Liver (tissue), 9 donors: Measurements from ENCODE around the gene EXOC3. TPM values are rescaled to one million over a fixed set of nuclear protein-coding genes. Genes with fewer than 3 reads are reported as not detected.
"Not testable (repeated sequence)": the region's sequence is repeated elsewhere in the genome, so short reads cannot be mapped to it uniquely, and the experiment has no call there.

ENCODE experiments used
- DNase-seq: peaks from one replicate; pipeline ENCODE4 v3.0.0-alpha.2; 2017; ENCODE audit warnings: low spot score
- H3K27ac ChIP-seq, 2 donors: one replicate each; pipeline ENCODE4 v1.7.0; 2013; ENCODE audit warnings: inconsistent platforms in 2 of 2, low read length in 2 of 2, control low read depth in 1 of 2, low read depth in 1 of 2, mild to moderate bottlenecking in 1 of 2
- H3K27me3 ChIP-seq, 4 donors: one replicate each; pipeline versions ENCODE4 v1.6.1 to v1.7.0; 2013; ENCODE audit warnings: low read length in 3 of 4, inconsistent platforms in 1 of 4, mild to moderate bottlenecking in 1 of 4, moderate library complexity in 1 of 4; ENCODE audit not compliant: control insufficient read depth in 4 of 4, insufficient read depth in 4 of 4
- H3K36me3 ChIP-seq, 4 donors: one replicate each; pipeline versions ENCODE4 v1.6.1 to v1.7.0; 2013; ENCODE audit warnings: low read length in 3 of 4, mild to moderate bottlenecking in 3 of 4, low read depth in 1 of 4, moderate library complexity in 1 of 4; ENCODE audit not compliant: control insufficient read depth in 4 of 4, insufficient read depth in 3 of 4
- H3K4me1 ChIP-seq, 4 donors: one replicate each; pipeline versions ENCODE4 v1.6.1 to v1.7.0; 2013; ENCODE audit warnings: low read length in 3 of 4, mild to moderate bottlenecking in 3 of 4, moderate library complexity in 1 of 4; ENCODE audit not compliant: control insufficient read depth in 4 of 4, insufficient read depth in 4 of 4
- H3K4me3 ChIP-seq, 3 donors: one replicate each; pipeline versions ENCODE4 v1.6.1 to v1.7.0; 2013; ENCODE audit warnings: low read length in 3 of 3, control low read depth in 1 of 3, low read depth in 1 of 3, mild to moderate bottlenecking in 1 of 3
- H3K9ac ChIP-seq, 2 donors: one replicate each; pipeline ENCODE4 v1.7.0; 2013; ENCODE audit warnings: low read length in 2 of 2, mild to moderate bottlenecking in 2 of 2, moderate library complexity in 2 of 2, control low read depth in 1 of 2, low read depth in 1 of 2
- H3K9me3 ChIP-seq, 4 donors: one replicate each; pipeline versions ENCODE4 v1.6.1 to v1.7.0; 2013; ENCODE audit warnings: low read length in 3 of 4; ENCODE audit not compliant: control insufficient read depth in 4 of 4
- EGR1 ChIP-seq, 2 donors: IDR thresholded peaks; 2 replicates each; pipeline ENCODE4 v1.6.1; 2016 to 2018; ENCODE audit warnings: antibody characterized with exemption in 2 of 2, low read depth in 2 of 2
- NR2F2 ChIP-seq: IDR thresholded peaks from 2 replicates; pipeline ENCODE4 v1.6.1; 2016; ENCODE audit warnings: antibody characterized with exemption
- RAD21 ChIP-seq, 2 donors: IDR thresholded peaks; 2 replicates each; pipeline ENCODE4 v1.6.1; 2016; ENCODE audit warnings: antibody characterized with exemption in 2 of 2, mild to moderate bottlenecking in 2 of 2
- SP1 ChIP-seq: IDR thresholded peaks from 2 replicates; pipeline ENCODE4 v1.6.1; 2018; ENCODE audit warnings: antibody characterized with exemption, mild to moderate bottlenecking
- TAF1 ChIP-seq: conservative IDR thresholded peaks from 2 replicates; pipeline ENCODE4 v1.6.1; 2016; ENCODE audit warnings: antibody characterized with exemption, mild to moderate bottlenecking
- YY1 ChIP-seq: IDR thresholded peaks from 2 replicates; pipeline ENCODE4 v1.6.1; 2016; ENCODE audit warnings: antibody characterized with exemption, mild to moderate bottlenecking
- WGBS: extraction: QIAGEN DNeasy Blood & Tissue Kit; methylation state at CpG from one replicate; pipeline ENCODE4 v1.1.7; 2013; 5-methylcytosine and 5-hydroxymethylcytosine counted together
- polyA plus RNA-seq, 2 donors: library from polyadenylated mRNA; stranded (reverse) in 1 of 2; unstranded in 1 of 2; fragments of 200-250 nt in 1 of 2; fragments of >200 nt in 1 of 2; fragmentation: Nextera tagmentation in 1 of 2; extraction: Ambion mirVana in 1 of 2; gene quantifications; one replicate each; pipeline versions ENCODE4 v1.2.1 to v1.2.3, GENCODE V29; 2013 to 2015
- total RNA-seq, 2 donors: library from RNA; depleted of rRNA; stranded (reverse); fragments of >200 nt; gene quantifications; one replicate each; pipeline ENCODE4 v1.2.3, GENCODE V29; 2014
- TF ChIP-seq, protein P1 (sequence below): IDR thresholded peaks from 2 replicates; pipeline ENCODE4 v1.6.1; 2016; ENCODE audit warnings: antibody characterized with exemption, mild to moderate bottlenecking
- TF ChIP-seq, protein P2 (sequence below): IDR thresholded peaks from 2 replicates; pipeline ENCODE4 v1.6.1; 2016; ENCODE audit warnings: antibody characterized with exemption
- TF ChIP-seq, protein P3 (sequence below): IDR thresholded peaks from 2 replicates; pipeline ENCODE4 v1.6.1; 2016; ENCODE audit warnings: antibody characterized with exemption
- donor health status: healthy.
- donor health status: healthy.
- donor health status: healthy.
- donor health status: healthy.
- donor health status: healthy.

EXOC3 gene
- total and polyA plus RNA-seq, 4 donors = 12.4 to 23.9 (median 18.5) TPM

DNA sequence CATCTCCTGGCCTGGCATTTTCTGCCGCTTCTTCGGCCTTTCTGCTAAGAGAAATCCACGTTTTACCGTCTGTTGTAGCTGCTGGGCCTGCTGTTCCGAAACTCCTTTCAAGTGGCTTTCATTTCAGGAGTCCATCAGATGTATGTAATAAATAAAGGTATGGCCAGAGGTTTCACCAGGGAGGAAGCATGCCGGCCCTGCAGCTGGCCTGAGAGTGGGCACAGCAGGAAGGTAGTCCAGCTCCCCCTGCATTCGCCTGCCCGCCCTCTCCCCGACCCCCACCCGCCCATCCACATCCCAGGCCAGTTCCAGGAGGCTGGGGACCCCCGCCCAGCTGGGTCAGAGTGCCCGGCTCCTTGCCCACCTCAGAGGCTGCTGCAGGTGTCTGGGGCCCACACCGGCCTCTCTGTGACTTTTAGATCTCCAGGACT lies 46.4 kb upstream of the EXOC3 start:
- Histone ChIP-seq H3K4me1 (peaks cover 0 to 2% (median 0%) of the 10 kb centered on the region in 4 donors), H3K27ac (no peak overlapping the region), H3K9me3 (no peaks in the 10 kb centered on the region), H3K27me3 (no peaks in the 10 kb centered on the region), H3K36me3 (no peaks in the 10 kb centered on the region), H3K4me3 (no peak overlapping the region), H3K9ac (no peak overlapping the region)
- TF ChIP-seq, protein P1, sequence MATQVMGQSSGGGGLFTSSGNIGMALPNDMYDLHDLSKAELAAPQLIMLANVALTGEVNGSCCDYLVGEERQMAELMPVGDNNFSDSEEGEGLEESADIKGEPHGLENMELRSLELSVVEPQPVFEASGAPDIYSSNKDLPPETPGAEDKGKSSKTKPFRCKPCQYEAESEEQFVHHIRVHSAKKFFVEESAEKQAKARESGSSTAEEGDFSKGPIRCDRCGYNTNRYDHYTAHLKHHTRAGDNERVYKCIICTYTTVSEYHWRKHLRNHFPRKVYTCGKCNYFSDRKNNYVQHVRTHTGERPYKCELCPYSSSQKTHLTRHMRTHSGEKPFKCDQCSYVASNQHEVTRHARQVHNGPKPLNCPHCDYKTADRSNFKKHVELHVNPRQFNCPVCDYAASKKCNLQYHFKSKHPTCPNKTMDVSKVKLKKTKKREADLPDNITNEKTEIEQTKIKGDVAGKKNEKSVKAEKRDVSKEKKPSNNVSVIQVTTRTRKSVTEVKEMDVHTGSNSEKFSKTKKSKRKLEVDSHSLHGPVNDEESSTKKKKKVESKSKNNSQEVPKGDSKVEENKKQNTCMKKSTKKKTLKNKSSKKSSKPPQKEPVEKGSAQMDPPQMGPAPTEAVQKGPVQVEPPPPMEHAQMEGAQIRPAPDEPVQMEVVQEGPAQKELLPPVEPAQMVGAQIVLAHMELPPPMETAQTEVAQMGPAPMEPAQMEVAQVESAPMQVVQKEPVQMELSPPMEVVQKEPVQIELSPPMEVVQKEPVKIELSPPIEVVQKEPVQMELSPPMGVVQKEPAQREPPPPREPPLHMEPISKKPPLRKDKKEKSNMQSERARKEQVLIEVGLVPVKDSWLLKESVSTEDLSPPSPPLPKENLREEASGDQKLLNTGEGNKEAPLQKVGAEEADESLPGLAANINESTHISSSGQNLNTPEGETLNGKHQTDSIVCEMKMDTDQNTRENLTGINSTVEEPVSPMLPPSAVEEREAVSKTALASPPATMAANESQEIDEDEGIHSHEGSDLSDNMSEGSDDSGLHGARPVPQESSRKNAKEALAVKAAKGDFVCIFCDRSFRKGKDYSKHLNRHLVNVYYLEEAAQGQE = no peak
- TF ChIP-seq EGR1 (IDR thresholded peaks at IDR 0.05; ENCODE audit: low read depth in 2 of 2) (no peak), NR2F2 (no peak), TAF1 (no peak)
- 94% methylated on average over 13 of the region's 13 CpGs for WGBS
- DNase-seq = peak; percentile 31

DNA sequence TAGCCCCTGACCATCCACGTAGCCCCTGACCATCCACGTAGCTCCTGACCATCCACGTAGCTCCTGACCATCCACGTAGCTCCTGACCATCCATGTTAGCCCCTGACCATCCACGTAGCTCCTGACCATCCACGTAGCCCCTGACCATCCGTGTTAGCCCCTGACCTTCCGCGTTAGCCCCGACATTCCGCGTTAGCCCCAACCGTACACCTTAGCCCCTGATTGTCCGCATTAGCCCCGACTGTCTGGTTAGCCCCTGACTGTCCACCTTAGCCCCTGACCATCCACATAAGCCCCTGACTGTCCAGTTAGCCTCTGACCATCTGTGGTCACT lies 44.9 kb upstream of the EXOC3 start:
- H3K9ac ChIP-seq, H3K4me3 ChIP-seq, H3K27ac ChIP-seq, H3K9me3 ChIP-seq, H3K36me3 ChIP-seq, H3K27me3 ChIP-seq, DNase-seq, H3K4me1 ChIP-seq: not testable (repeated sequence)
- 96% methylated on average over 15 of the region's 15 CpGs for WGBS

DNA sequence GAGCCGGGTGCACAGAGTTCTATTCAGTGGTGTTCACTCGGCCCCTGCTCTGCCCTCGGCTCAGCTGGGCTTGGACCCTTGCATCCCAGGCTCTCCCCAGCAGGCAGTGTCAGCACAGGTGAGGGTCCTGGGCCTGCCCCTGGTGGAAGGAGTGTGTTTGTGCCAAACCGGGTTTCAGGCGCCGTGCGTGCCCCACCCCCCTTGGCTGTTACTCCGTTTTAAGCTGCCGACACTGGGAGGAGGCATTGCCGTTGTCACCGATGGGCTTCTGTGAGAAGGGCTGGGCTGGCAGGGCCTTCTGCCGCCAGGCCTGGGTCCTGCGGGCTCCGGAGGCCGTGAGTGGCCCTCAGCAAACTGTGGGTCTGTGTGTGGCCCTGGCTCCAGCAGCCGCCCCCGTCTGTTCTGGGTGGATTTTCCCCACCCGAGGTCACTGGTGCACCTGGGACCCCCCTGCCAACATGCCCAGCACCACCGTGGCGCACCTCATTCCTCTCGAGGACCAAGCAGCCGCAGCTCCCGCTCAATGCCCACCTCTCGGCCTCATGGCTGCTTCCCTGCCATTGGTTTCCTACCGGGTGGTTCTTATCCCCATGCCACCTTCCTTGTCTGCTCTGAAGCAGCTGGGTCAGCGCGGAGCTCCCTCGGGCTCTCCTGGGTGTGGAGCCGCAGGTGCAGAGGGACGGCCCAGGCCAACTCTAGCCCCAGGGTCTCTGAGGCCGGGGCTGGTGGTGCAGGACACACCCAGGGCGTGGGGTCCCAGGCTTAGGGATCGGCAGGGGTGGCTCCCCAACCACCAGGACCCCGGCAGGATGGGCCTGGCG lies 44.3 kb upstream of the EXOC3 start:
- no peak for DNase-seq
- 88% methylated on average over 35 of the region's 35 CpGs for WGBS
- H3K27ac ChIP-seq = no peak overlapping the region

More for the DNA sequence above, 44.3 kb upstream of the EXOC3 start:
- Histone ChIP-seq H3K4me3 (no peak overlapping the region), H3K9ac (no peak overlapping the region), H3K9me3 (no peaks in the 10 kb centered on the region), H3K36me3 (no peaks in the 10 kb centered on the region), H3K4me1 (peaks cover 0 to 2% (median 0%) of the 10 kb centered on the region in 4 donors), H3K27me3 (no peaks in the 10 kb centered on the region)
- TF ChIP-seq YY1 (no peak), NR2F2 (no peak), SP1 (no peak), RAD21 (IDR thresholded peaks at IDR 0.05) (no peak)
- TF ChIP-seq, protein P2, sequence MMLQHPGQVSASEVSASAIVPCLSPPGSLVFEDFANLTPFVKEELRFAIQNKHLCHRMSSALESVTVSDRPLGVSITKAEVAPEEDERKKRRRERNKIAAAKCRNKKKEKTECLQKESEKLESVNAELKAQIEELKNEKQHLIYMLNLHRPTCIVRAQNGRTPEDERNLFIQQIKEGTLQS = no peak
- TF ChIP-seq, protein P1 = no peak
- TF ChIP-seq, protein P3, sequence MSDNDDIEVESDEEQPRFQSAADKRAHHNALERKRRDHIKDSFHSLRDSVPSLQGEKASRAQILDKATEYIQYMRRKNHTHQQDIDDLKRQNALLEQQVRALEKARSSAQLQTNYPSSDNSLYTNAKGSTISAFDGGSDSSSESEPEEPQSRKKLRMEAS = no peak
